Central memory CD8-positive, alpha-beta T cell (primary cell): ENCODE data around the gene KLHL29.

Experiments
- ATAC-seq: fragments of 150-1000 bp; cut with Tn5 transposase; replicated peaks from 2 replicates; pipeline ENCODE4 v1.10.0; 2022; ENCODE audit warnings: mild to moderate bottlenecking, moderate FRiP score, moderate number of reproducible peaks; ENCODE audit not compliant: poor library complexity, severe bottlenecking; ENCODE audit errors: extremely low read depth
- DNase-seq, 2 donors: peaks; one replicate each; pipeline ENCODE4 v3.0.0; 2021; ENCODE audit warnings: low spot score in 2 of 2
- H3K27ac Mint-ChIP-seq: one replicate; pipeline ENCODE4 v1.8.0; 2022; ENCODE audit warnings: low read depth, mild to moderate bottlenecking, moderate library complexity, mixed read lengths
- H3K27me3 Mint-ChIP-seq: one replicate; pipeline ENCODE4 v1.8.0; 2022; ENCODE audit warnings: mixed read lengths
- H3K36me3 Mint-ChIP-seq: one replicate; pipeline ENCODE4 v1.8.0; 2022; ENCODE audit warnings: mild to moderate bottlenecking, moderate library complexity, mixed read lengths; ENCODE audit not compliant: insufficient read depth
- H3K4me1 Mint-ChIP-seq: one replicate; pipeline ENCODE4 v1.8.0; 2022; ENCODE audit warnings: mixed read lengths
- H3K4me3 Mint-ChIP-seq: one replicate; pipeline ENCODE4 v1.8.0; 2022; ENCODE audit warnings: mild to moderate bottlenecking, moderate library complexity, mixed read lengths
- H3K9me3 Mint-ChIP-seq: one replicate; pipeline ENCODE4 v1.8.0; 2022; ENCODE audit warnings: mixed read lengths

KLHL29 gene

DNA sequence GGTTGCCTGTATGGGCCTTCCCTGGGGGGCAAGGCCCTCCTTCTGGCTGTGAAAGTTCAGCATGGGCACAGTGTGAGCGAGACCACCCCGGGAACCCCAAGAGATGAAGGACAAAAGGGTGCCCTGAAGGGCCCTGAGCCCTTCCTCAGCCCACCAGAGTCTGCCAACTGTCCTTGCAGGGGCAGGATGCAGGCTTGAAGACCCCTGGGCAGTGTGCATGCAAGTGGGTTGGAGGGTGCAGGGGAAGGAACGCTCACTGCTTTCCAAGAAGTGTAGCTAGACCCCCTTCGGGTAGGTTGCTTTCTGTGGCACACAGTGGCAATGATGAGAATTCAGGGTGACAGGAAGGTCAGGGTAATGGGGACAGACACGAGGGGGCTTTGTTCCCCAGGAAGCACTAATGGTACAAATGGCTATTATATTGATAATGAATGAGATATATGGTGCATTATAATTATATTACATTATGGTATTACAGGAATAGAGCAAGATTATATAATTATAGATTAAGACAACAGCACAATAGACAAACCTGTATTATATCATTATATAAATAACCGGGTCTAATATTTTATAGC, 313.2 kb downstream of the KLHL29 start:
- Mint-ChIP-seq H3K4me1 (peaks cover 6% of the 10 kb centered on the region), H3K36me3 (peaks cover 4% of the 10 kb centered on the region), H3K9me3 (no peaks in the 10 kb centered on the region), H3K4me3 (no peak overlapping the region), H3K27ac (no peak overlapping the region), H3K27me3 (no peaks in the 10 kb centered on the region)
- no peak for ATAC-seq
- no peak for DNase-seq

DNA sequence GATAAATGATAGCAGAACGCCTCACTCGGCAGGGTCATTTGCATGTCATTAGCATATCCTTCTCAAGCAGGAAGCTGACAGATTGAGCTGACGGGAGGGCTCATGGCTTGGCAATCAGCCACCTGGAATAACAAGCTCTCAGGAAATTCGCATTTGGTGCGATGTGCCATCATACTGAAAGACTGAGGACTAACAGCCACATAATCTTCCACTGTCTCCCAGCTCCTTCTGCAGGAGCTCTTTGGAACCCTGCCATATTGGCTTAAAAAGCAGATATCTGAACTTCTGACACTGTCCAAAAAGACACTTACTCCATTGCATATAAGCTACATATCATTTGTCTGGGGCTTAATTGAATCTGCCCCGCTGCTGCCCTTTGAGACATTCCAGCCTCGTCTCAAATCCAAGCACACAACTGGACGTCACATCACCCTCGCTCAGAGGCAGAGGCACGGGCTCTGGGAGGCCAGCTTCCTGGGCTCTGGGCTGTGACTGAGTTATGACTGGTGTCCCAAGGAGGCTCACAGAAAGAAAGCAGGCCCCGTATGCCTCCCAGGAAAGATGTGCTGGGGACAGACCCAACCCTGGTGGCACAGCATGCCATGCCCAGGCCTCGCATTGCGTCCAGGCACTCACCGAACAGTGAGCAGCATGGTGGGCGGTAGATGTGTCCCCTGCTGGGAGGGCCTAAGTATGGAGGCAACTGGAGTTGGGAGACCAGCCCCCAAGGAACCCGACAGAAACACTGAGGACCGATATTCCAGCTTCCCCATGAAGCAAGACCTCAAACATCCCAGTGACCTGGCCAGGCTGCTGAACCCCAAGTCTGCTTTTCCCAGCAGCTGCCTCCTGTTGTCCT, 314.0 kb downstream of the KLHL29 start:
- Mint-ChIP-seq H3K4me3 (no peak overlapping the region), H3K9me3 (no peaks in the 10 kb centered on the region), H3K27ac (no peak overlapping the region), H3K36me3 (peaks cover 4% of the 10 kb centered on the region), H3K4me1 (peaks cover 6% of the 10 kb centered on the region), H3K27me3 (no peaks in the 10 kb centered on the region)
- ATAC-seq (no peak), DNase-seq (no peak)

DNA sequence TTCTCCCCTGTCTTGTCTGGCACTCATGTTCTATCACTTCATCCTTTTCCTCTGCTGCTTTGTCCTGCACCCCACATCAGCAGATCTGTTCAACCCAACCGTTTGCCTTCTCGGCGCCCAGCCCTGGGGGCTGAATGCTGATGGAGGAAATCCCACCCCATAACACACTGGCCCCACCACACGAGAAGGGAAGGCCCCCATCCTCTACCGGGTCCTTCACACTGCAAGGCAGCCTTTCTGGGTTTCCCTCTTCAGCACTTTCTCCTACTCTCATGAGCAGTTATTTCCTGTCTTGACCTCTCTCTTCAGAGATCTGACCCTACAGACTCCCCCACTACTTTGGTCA, 314.6 kb downstream of the KLHL29 start:
- ATAC-seq (no peak), DNase-seq (no peak)
- no peaks in the 10 kb centered on the region for H3K27me3 Mint-ChIP-seq
- no peak overlapping the region for H3K27ac Mint-ChIP-seq
- H3K36me3 Mint-ChIP-seq, result peaks cover 1% of the 10 kb centered on the region
- H3K4me3 Mint-ChIP-seq, result no peak overlapping the region
- no peaks in the 10 kb centered on the region for H3K9me3 Mint-ChIP-seq
- peaks cover 6% of the 10 kb centered on the region for H3K4me1 Mint-ChIP-seq

DNA sequence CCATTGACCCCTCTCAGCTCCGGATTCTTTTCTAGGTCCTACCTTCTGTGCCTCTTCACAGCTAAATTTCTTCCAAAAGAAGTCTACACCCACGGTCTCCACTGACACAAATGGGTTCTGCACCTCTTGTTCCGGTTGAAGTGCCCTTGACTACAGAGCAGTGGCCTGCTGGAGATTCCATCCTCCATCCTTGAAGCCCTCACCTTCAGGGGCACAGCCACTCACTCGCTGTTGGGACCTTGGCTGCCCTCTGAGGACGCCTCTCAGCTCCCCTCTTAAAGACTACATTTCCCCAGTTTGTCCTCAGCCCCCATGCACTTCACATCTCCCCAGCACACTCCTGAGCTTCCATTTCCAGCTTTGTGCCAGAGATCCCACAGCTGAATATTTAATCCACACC, 315.6 kb downstream of the KLHL29 start:
- Mint-ChIP-seq H3K4me3 (no peak overlapping the region), H3K27ac (no peak overlapping the region), H3K36me3 (peaks cover 4% of the 10 kb centered on the region), H3K27me3 (no peaks in the 10 kb centered on the region), H3K9me3 (no peaks in the 10 kb centered on the region), H3K4me1 (peaks cover 6% of the 10 kb centered on the region)
- ATAC-seq, result no peak
- no peak for DNase-seq

DNA sequence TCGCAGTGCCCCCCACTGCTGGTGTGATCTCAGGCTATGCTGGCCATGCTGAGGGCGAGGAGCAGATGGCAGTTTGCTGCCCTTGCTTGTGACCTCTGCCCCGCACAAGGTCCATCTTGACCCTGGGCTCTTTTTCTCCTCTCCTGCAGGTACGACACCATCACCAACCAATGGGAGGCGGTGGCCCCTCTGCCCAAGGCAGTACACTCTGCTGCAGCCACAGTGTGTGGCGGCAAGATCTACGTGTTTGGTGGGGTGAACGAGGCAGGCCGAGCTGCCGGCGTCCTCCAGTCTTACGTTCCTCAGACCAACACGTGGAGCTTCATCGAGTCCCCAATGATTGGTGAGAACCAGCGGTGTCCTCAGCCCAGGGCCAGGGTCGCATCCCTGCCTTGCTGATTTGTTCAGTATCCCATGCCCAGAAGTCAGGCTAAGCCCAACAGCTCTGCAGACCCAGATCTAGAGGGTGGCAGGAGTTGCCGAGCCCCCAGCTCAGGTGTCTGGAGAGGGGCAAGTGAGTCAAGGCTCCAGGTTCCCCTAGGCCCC, 318.1 kb downstream of the KLHL29 start:
- H3K9me3 Mint-ChIP-seq, result no peaks in the 10 kb centered on the region
- peaks cover 11% of the 10 kb centered on the region for H3K36me3 Mint-ChIP-seq
- DNase-seq (no peak), ATAC-seq (no peak)
- no peak overlapping the region for H3K27ac Mint-ChIP-seq
- H3K4me1 Mint-ChIP-seq, result peaks cover 6% of the 10 kb centered on the region
- H3K27me3 Mint-ChIP-seq, result no peaks in the 10 kb centered on the region
- H3K4me3 Mint-ChIP-seq, result no peak overlapping the region

DNA sequence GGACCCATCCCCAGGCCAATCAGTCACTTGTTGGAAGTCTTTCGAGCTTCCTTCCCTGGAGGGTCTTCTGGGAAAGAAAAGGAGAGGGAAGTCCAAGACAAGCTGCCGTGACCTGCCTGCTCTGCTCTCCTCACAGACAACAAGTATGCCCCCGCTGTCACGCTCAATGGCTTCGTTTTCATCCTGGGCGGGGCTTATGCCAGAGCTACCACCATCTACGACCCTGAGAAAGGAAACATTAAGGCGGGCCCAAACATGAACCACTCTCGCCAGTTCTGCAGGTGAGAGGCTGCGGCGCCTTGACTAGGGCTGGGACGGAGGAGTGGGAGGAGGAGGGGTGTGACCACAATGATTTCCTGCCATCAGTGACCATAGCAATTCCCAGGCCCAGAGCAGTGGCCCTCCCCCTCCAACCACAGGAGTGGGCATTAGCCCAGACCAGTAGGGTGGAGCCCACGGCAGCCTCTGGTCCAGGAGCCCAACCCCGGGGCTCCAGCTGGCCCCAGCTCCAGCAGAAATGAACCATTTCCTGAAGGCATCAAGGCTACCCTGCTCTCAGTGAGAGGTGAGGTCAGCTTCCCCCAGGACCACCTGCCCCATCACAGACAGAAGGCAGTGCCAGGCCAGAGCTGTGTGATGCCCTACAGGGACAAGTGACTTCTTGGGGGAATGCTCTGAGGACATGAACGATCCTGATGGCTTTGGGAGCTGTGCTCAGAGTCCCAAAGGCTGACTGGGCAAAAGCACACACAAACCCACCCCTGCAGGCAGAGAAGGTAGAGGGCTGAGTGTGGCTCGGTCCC, 318.8 kb downstream of the KLHL29 start:
- ATAC-seq (no peak), DNase-seq (no peak)
- Mint-ChIP-seq H3K9me3 (no peaks in the 10 kb centered on the region), H3K4me1 (peaks cover 6% of the 10 kb centered on the region), H3K27ac (no peak overlapping the region), H3K4me3 (no peak overlapping the region), H3K36me3 (peaks cover 11% of the 10 kb centered on the region), H3K27me3 (no peaks in the 10 kb centered on the region)

DNA sequence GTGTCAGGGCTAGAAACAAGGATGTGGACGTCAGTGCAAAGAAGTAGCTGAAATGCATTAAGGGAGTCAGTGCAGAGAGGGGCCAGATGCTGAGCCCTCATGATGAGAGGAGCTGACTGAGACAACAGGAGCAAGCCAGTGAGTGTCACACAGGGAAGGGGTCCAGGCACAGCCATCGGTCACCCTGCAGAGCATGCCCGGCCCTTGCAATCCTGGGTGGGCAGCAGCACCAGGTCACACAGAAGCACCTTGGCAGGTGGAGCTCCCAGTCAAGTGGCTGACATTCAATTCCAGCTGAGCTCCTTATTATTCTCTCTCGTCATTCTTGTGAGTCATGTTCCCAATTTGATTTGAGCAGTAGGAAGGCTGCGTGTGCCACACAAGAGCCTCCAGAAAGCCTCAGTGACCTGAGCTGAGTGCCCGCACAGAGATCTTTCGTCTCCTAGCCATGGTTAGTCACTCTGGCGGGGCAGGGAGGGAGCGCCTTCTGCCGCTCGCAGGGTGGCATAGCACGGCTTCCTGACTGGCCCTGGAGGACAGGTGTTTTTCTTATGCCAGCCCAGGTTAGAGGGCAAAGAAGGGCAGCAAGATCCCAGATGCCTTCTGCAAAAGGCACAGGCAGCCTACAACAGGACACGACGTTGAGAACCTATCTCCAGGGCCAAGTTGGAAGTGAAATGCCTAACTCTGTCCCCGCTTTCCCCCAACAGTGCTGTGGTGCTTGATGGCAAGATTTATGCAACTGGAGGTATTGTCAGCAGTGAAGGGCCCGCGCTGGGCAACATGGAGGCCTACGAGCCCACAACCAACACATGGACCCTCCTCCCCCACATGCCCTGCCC, 321.0 kb downstream of the KLHL29 start:
- no peaks in the 10 kb centered on the region for H3K27me3 Mint-ChIP-seq
- H3K9me3 Mint-ChIP-seq, result no peaks in the 10 kb centered on the region
- H3K4me3 Mint-ChIP-seq, result no peak overlapping the region
- H3K4me1 Mint-ChIP-seq, result no peaks in the 10 kb centered on the region
- DNase-seq, result no peak
- no peak for ATAC-seq
- no peak overlapping the region for H3K27ac Mint-ChIP-seq
- peaks cover 10% of the 10 kb centered on the region for H3K36me3 Mint-ChIP-seq

DNA sequence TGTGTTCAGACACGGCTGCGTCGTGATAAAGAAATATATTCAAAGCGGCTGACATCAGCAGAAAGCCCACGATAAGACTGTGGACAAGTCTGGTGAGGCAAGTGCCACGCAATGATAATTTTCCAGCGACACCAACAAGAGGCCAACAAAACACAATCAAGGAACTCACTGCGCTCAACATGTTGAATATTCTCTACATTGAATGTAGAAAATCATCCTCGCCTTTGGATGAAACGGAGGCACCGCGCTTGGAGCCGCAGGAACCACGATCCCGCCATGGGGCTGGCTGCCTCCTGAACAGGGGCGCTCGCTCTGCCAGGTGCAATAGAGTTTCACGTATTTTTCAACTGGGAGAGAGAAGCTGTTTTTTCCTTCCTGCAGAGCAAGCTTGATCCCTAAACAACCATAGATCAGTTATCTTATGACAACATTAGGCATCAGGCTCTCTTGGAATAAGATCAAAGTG, 321.7 kb downstream of the KLHL29 start:
- no peaks in the 10 kb centered on the region for H3K4me1 Mint-ChIP-seq
- H3K27me3 Mint-ChIP-seq, result no peaks in the 10 kb centered on the region
- H3K9me3 Mint-ChIP-seq, result no peaks in the 10 kb centered on the region
- DNase-seq (no peak), ATAC-seq (no peak)
- no peak overlapping the region for H3K27ac Mint-ChIP-seq
- no peak overlapping the region for H3K4me3 Mint-ChIP-seq
- H3K36me3 Mint-ChIP-seq, result peaks cover 10% of the 10 kb centered on the region

DNA sequence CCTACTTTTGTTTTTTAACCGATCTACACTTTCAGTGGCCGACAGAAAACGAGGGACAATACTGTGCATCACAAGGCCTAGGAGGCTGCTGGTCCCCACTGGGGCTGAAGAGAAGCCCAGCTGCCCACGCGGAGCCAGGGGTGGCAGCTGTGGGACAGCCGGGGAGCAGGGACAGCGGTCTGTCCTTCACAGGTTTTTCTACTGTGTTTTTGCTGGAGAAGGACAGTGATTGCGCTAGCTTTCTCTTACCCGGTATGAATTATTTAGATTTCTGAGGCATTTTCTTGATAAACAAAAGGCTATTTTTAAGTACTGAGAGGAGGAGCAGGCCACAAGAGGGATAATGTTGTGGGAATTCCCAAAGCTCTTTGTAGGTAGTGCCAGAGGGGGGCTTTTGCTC, 322.1 kb downstream of the KLHL29 start:
- Mint-ChIP-seq H3K4me1 (no peaks in the 10 kb centered on the region), H3K36me3 (peaks cover 10% of the 10 kb centered on the region), H3K4me3 (no peak overlapping the region), H3K27ac (no peak overlapping the region), H3K9me3 (no peaks in the 10 kb centered on the region), H3K27me3 (no peaks in the 10 kb centered on the region)
- ATAC-seq, result no peak
- no peak for DNase-seq

DNA sequence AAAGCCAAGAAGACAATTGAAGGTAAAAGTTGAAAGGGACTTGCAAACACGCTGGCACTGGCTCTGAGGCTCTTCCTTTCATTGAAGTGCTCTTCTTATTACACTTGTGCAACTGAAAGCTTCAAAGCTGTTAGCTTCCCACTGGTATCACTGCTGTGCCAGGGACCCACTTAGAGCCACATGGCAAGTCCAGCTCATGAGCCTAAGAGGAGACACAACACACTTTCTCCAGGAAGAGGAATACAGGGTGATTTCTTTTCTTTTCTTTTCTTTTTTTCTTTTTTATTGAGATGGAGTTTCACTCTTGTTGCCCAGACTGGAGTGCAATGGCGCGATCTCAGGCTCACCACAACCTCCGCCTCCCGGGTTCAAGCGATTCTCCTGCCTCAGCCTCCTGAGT, 323.8 kb downstream of the KLHL29 start:
- ATAC-seq, result no peak
- Mint-ChIP-seq H3K27me3 (no peaks in the 10 kb centered on the region), H3K4me1 (no peaks in the 10 kb centered on the region), H3K4me3 (no peak overlapping the region), H3K27ac (peak overlapping the region; percentile 69), H3K9me3 (no peaks in the 10 kb centered on the region), H3K36me3 (peaks cover 10% of the 10 kb centered on the region)
- no peak for DNase-seq

DNA sequence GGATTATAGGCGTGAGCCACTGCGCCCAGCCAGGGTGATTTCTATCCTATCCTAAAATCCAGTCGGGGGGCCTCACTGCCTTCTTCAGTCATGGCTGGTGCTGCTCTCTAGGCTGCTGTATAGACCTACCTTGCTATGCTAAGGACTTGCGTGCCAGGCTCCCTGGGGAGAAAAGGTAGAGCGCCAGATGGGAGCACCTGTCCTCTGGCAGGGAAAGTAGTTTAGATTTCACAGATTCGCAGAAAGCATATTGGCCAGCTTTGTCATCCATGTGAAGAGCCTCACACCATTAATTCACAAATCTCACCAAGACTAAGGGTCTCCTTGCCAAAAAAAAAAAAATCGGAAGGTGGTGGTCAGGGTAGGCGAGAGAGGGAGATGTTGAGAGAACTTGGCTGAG, 324.3 kb downstream of the KLHL29 start:
- no peaks in the 10 kb centered on the region for H3K27me3 Mint-ChIP-seq
- peaks cover 10% of the 10 kb centered on the region for H3K36me3 Mint-ChIP-seq

More for the DNA sequence above, 324.3 kb downstream of the KLHL29 start:
- H3K4me3 Mint-ChIP-seq, result no peak overlapping the region
- no peaks in the 10 kb centered on the region for H3K4me1 Mint-ChIP-seq
- ATAC-seq (no peak), DNase-seq (no peak)
- H3K9me3 Mint-ChIP-seq, result no peaks in the 10 kb centered on the region
- H3K27ac Mint-ChIP-seq, result peak overlapping the region; percentile 69
